ENCODE measurements around the gene PSG7.
"Not testable (repeated sequence)": the region's sequence is repeated elsewhere in the genome, so short reads cannot be mapped to it uniquely, and the experiment has no call there.

The PSG7 gene

DNA sequence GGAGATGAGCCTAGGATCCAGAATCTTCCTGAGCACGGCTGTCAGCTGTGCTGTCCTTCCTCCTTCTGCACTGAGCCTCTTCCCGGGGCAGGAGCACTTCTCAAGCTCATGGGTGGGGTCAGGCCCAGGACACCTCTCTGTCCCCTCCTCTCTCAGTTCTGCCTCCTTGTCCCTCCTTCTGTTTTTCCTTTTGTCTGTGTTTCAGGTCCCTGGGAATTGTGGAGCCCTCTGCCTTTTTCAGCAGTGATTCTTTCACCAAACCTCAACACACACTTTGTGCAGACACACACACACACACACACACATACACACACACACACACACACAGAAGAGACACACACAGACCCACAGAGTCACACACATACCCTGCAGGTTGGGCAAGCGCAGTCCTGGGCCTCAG lies at the start of gene PSG7:
TSS of gene PSG7 (minus strand) at position 101 of the 400 bp plus-strand sequence. CDS start 131 bp downstream, outside the sequence.
- not testable (repeated sequence) for DNase-seq

DNA sequence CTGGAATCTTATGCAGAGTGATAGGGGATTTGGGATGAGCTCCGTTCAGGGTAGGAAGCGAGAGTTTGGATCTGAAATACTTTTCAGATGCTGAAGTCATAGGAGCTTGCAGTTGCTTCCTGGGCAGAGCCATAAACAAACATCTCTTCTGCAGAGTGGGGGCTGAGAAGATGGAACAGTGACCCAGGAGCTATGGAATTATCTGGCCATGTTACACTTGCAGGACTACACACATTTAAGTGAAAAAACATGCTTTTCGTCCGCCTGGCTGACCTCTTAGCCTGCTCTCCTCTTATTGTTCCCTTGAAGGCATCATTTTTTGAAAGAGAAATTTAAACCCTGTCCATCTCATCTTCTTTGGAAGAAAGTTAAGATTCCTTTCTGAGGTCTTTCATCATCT lies 48.6 kb upstream of the PSG7 start:
- no peak for DNase-seq

DNA sequence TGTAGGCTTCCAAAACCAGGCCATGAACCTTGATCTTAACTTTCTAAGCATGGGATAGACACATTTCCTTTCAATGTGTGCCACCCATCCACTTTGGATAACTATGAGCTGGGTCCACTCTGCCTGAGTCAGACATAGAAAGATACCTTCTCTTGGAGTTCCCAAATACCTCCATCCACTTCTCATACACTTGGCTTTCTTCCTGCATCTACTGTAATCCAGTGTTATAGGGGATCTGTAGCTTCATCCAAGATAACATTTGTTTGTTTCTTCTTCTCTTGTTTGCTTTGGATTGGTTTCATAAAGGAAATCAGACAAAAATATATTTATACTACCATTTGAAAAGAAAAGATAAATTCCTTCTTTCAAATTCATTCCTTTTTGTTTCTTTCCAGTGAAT lies 45.1 kb upstream of the PSG7 start:
- DNase-seq: not testable (repeated sequence)

- DNase-seq: not testable (repeated sequence)
These were observed 34.4 kb upstream of the PSG7 start for GRCh38 chr19:42971451-42971850.

GRCh38 chr19:42965176-42965575 lies 28.2 kb upstream of the PSG7 start:
- no peak for DNase-seq

DNA sequence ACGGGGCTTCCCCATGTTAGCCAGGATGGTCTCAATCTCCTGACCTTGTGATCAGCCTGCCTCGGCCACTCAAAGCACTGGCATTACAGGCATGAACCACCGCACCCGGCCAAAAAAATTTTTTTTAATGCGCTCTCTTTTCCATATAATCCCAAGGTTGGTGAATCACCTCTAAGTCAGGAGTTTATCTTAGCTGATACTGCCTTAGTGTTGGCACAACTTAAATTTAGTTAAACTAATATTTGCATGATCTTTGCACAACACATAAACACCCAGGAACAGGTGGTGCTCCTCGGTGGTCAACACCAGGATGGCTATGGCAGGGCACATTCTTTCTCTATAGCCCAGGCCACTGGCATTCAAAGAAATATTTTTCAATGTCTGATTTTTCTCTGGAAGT lies 24.1 kb upstream of the PSG7 start:
- DNase-seq: no peak

DNA sequence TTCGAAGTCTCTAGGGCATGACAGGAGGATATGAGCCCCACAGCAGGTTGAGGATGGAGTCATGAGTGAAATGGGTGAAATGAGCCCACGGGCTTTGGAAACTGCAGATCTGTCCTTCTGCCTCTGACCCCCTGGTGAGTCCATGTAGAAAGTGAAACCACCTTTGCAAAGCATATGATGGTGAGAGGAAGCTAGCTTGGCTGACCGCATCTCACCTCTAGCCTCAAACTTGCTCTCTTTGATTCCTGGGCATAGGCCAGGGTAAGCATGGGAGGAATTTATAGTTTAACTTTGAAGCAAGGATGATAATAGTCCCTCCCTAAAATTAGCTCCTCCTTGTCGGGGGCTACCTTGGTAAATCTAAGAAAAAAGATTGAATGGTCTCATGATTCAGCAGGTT lies 15.1 kb upstream of the PSG7 start:
- not testable (repeated sequence) for DNase-seq

GRCh38 chr19:42951476-42951875 lies 14.5 kb upstream of the PSG7 start:
- DNase-seq: not testable (repeated sequence)

GRCh38 chr19:42942187-42942789 lies 5.3 kb upstream of the PSG7 start:
- DNase-seq: no peak

GRCh38 chr19:42934726-42935125 lies 2.3 kb downstream of the PSG7 start:
- DNase-seq: not testable (repeated sequence)

DNA sequence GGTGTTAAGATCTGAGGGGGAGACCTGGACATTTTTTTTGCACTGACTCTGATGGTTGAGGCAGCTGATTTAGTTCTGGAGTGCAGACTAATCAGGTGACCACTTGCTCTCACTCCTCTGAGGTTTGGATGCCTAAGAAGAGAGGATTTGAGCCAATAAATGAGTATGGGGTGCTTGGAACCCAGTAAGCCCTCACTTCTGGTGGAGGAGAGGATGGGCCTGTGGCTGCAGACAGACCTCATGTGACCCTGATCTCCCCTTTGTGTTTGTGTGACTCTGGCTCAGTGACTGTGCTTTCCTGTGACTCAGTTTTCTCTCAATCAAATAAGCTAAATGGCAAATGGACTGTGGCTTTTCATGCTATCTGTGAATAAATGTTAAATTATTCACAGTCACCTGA lies 2.8 kb downstream of the PSG7 start:
- DNase-seq: not testable (repeated sequence)

- not testable (repeated sequence) for DNase-seq
These were observed 3.6 kb downstream of the PSG7 start for GRCh38 chr19:42933412-42933811.

- DNase-seq: peak in 4 of 58 donors; percentile 0 to 14 (median 3)
These were observed 4.4 kb downstream of the PSG7 start for GRCh38 chr19:42932485-42933101.

DNA sequence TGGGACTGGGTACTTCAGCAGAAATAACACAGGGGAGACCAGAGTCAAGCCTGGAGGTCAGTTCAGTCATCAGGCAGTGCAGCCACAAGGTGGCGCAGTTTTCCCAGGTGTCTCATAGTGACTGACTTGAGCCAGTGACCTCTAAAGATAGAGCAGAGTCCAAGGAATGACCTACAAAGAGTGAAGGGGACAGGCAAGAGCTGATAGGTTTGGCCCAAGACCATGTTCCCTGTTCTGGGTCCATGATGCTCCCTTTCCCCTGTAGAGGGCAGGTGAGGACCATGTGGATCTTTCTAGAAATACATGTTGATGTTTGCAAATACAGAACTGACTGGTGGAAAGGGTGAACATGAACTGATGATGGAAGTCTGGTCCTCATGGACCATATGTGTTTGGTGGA lies 6.8 kb downstream of the PSG7 start:
- DNase-seq: peak in 1 of 58 donors; percentile 7

GRCh38 chr19:42928896-42929295 lies 8.1 kb downstream of the PSG7 start:
- DNase-seq: no peak

DNA sequence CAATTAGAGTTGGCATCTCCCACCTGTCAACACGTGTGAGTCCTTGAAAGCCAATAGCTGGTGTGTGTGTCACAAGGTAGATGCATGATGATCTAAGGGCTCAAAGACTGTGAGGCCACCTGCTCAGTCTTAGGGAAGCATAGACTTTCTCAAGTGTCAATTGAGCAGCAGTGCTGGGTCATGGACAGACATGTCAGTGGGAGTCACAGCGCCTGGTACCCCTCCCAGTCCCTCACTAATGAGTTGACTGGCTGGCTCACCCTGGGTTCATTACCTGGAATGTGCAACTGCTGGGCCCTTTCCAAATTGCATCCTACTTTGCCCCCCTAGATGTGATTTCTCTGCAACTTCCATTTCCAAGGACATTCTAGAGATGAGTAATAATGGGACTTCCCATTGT lies 10.2 kb downstream of the PSG7 start:
- no peak for DNase-seq

GRCh38 chr19:42923106-42923505 lies 13.9 kb downstream of the PSG7 start:
- peak in 5 of 58 donors; percentile 0 to 6 (median 3) for DNase-seq

DNA sequence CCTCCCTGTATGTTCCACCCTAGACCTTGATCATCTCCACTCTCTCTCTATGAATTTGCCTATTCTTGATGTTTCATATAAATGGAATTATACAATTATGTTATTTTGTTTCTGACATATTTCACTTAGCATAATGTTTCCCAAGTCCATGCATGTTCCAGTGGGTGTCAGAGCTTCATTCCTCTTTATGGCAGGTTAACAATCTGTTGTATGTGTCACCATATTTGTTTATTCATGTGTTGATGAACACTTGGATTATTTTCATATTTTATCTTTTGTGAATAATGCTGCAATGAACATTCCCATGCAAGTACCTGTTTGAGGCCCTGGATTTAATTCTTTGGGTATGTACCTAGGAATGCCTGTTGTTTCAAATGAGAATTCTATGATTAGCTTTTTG lies 16.0 kb downstream of the PSG7 start:
- not testable (repeated sequence) for DNase-seq

DNA sequence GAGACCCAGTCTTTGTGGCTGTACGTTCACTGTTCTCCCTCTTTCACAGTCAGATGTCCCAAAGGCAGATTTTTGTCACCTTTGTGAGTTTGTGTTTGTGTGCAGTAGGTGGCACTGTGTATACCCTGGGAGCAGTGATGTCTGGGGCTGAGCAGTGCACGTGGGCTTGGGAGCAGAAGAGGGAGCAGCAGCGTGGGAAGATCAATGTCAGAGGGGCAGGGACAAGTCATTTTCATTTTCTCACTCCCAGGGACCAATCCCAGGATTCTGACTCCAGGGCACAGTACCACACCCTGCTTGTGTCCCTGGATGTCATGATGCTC lies 17.3 kb downstream of the PSG7 start:
- no peak for DNase-seq

- DNase-seq: not testable (repeated sequence)
These were observed 17.8 kb downstream of the PSG7 start for GRCh38 chr19:42919070-42919756.

GRCh38 chr19:42918377-42919069 lies 18.5 kb downstream of the PSG7 start:
- not testable (repeated sequence) for DNase-seq

- not testable (repeated sequence) for DNase-seq
These were observed 19.4 kb downstream of the PSG7 start, which contains the start of gene PSG6 for GRCh38 chr19:42917634-42918033. PSG6 (minus strand) TSS chr19:42917894; CDS start chr19:42917792, 102 bp downstream.

All from anterior cingulate cortex (tissue), 58 donors.